ENCODE data around the gene ZNF282.

Gene ZNF282

DNA sequence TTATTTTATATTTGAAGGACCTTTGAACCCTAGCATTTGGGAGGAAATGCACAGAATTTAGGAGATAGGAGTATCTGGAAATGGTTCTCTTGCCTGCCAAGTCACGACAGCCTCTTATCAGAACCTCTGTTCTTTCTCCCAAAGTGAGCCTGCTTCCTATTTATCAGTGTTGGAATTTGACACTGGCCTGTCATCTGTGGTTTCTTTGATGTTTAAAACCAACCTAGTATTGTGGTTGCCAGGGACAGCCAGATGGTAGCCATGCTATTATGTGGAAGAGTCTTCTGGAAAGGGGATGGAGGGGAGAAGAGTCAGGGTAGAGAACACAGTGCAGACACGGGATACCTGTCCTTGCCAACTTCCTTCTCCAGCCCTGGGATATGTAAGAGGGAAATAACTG, 21.1 kb downstream of the ZNF282 start:
- no peak for ATAC-seq
- TF ChIP-seq ZFP30 (CRISPR knock-in tag; IDR thresholded peaks at IDR 0.05) (no peak), SNAI2 (CRISPR knock-in tag; IDR thresholded peaks at IDR 0.05) (no peak), ZNF70 (CRISPR knock-in tag; IDR thresholded peaks at IDR 0.05) (no peak), BACH2 (CRISPR knock-in tag; IDR thresholded peaks at IDR 0.05; ENCODE audit: borderline replicate concordance) (no peak), CSDC2 (CRISPR knock-in tag; IDR thresholded peaks at IDR 0.05) (no peak), ARNTL (CRISPR knock-in tag; IDR thresholded peaks at IDR 0.05; ENCODE audit: borderline replicate concordance, low read depth) (no peak), ISL1 (CRISPR knock-in tag; IDR thresholded peaks at IDR 0.05) (no peak)
- TF ChIP-seq, protein P1, sequence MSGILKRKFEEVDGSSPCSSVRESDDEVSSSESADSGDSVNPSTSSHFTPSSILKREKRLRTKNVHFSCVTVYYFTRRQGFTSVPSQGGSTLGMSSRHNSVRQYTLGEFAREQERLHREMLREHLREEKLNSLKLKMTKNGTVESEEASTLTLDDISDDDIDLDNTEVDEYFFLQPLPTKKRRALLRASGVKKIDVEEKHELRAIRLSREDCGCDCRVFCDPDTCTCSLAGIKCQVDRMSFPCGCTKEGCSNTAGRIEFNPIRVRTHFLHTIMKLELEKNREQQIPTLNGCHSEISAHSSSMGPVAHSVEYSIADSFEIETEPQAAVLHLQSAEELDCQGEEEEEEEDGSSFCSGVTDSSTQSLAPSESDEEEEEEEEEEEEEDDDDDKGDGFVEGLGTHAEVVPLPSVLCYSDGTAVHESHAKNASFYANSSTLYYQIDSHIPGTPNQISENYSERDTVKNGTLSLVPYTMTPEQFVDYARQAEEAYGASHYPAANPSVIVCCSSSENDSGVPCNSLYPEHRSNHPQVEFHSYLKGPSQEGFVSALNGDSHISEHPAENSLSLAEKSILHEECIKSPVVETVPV (CRISPR knock-in tag; IDR thresholded peaks at IDR 0.05) = no peak
- TF ChIP-seq, protein P2, sequence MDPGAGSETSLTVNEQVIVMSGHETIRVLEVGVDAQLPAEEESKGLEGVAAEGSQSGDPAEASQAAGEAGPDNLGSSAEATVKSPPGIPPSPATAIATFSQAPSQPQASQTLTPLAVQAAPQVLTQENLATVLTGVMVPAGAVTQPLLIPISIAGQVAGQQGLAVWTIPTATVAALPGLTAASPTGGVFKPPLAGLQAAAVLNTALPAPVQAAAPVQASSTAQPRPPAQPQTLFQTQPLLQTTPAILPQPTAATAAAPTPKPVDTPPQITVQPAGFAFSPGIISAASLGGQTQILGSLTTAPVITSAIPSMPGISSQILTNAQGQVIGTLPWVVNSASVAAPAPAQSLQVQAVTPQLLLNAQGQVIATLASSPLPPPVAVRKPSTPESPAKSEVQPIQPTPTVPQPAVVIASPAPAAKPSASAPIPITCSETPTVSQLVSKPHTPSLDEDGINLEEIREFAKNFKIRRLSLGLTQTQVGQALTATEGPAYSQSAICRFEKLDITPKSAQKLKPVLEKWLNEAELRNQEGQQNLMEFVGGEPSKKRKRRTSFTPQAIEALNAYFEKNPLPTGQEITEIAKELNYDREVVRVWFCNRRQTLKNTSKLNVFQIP (CRISPR knock-in tag; IDR thresholded peaks at IDR 0.05; ENCODE audit: borderline replicate concordance, low read depth) = no peak
- TF ChIP-seq, protein P3, sequence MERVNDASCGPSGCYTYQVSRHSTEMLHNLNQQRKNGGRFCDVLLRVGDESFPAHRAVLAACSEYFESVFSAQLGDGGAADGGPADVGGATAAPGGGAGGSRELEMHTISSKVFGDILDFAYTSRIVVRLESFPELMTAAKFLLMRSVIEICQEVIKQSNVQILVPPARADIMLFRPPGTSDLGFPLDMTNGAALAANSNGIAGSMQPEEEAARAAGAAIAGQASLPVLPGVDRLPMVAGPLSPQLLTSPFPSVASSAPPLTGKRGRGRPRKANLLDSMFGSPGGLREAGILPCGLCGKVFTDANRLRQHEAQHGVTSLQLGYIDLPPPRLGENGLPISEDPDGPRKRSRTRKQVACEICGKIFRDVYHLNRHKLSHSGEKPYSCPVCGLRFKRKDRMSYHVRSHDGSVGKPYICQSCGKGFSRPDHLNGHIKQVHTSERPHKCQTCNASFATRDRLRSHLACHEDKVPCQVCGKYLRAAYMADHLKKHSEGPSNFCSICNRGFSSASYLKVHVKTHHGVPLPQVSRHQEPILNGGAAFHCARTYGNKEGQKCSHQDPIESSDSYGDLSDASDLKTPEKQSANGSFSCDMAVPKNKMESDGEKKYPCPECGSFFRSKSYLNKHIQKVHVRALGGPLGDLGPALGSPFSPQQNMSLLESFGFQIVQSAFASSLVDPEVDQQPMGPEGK (CRISPR knock-in tag; IDR thresholded peaks at IDR 0.05; ENCODE audit: borderline replicate concordance) = no peak

DNA sequence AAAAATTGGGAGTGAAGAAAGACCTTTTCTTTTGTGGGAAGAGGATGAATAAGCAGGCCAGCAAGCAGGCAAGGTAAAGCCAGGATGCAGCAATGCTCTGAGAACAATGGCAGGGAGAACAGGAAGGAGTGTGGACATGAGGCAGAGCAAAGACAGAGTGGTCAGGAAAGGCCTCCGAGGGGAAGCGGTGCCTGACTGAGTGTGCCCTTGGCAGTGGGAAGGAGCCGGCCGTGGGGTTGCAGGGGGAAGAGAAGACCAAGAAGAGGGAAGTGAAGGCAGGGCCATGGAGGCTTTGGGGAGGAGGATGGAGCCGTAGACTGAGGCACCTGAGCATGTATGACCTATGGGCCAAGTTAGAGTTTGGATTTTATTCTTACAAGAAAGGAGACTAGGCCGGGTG, 22.2 kb downstream of the ZNF282 start:
- TF ChIP-seq ESRRG (CRISPR knock-in tag; IDR thresholded peaks at IDR 0.05) (no peak), ZNF8 (CRISPR knock-in tag; IDR thresholded peaks at IDR 0.05) (no peak), SNAI2 (CRISPR knock-in tag; IDR thresholded peaks at IDR 0.05) (no peak), GLIS3 (CRISPR knock-in tag; IDR thresholded peaks at IDR 0.05) (no peak), ZNF565 (CRISPR knock-in tag; conservative IDR thresholded peaks at IDR 0.05; ENCODE audit: low read depth) (no peak), ZNF70 (CRISPR knock-in tag; IDR thresholded peaks at IDR 0.05) (no peak), ARNTL (CRISPR knock-in tag; IDR thresholded peaks at IDR 0.05; ENCODE audit: borderline replicate concordance, low read depth) (no peak), RARB (CRISPR knock-in tag; IDR thresholded peaks at IDR 0.05) (no peak)
- TF ChIP-seq, protein P1 (CRISPR knock-in tag; IDR thresholded peaks at IDR 0.05) = no peak
- TF ChIP-seq, protein P2 (CRISPR knock-in tag; IDR thresholded peaks at IDR 0.05; ENCODE audit: borderline replicate concordance, low read depth) = no peak
- ATAC-seq = no peak

DNA sequence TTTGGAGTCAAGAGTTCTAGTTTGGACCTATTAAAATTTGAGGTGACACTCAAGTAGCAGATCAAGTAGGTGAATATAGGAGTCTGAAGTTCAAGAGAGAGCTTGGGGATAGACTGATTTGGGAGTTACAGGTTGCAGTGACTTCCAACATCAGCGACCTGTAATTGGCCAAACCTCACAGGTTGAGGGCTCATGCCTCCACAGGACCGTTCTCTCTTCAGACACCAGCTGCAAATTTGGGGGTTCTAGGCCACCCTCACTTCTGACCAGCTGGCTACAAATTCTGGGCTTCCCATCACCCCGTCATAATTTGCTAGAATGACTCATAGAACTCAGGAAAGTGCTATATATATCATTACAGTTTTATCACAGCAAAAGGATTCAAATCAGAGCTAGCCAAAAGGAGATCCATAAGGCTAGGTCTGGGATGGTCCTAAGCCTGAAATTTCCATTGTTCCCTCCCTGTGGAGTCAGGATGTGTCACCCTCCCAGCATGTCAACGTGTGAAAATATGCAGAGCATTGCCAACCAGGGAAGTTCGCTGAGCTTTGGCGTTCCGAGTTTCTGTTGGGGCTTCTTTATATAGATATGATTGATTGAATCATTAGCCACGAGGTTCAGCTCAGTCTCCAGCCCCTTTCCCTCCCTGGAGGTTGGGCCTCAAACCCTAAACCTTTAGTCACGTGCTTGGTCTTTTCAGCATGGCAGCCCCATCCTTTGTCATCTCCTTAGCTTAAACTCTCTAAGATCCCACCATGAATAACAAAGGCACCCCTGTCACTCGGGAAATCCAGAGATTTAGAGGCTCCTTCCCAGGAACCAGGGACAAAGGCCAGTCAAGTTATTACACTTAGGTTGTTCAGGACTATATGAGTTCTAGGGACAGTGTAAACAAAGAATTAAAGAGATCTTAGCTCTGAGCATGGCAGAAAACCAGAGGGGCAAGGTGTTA, 23.4 kb downstream of the ZNF282 start:
- ATAC-seq = no peak

More for the DNA sequence above, 23.4 kb downstream of the ZNF282 start:
- TF ChIP-seq BACH2 (CRISPR knock-in tag; IDR thresholded peaks at IDR 0.05; ENCODE audit: borderline replicate concordance) (no peak), OSR1 (CRISPR knock-in tag; IDR thresholded peaks at IDR 0.05) (no peak), ZFP30 (CRISPR knock-in tag; IDR thresholded peaks at IDR 0.05) (no peak), ZNF70 (CRISPR knock-in tag; IDR thresholded peaks at IDR 0.05) (no peak), PPARA (CRISPR knock-in tag; IDR thresholded peaks at IDR 0.05; ENCODE audit: borderline replicate concordance) (no peak), ZNF565 (CRISPR knock-in tag; conservative IDR thresholded peaks at IDR 0.05; ENCODE audit: low read depth) (no peak), ARNTL (CRISPR knock-in tag; IDR thresholded peaks at IDR 0.05; ENCODE audit: borderline replicate concordance, low read depth) (no peak), ZNF8 (CRISPR knock-in tag; IDR thresholded peaks at IDR 0.05) (no peak), ISL1 (CRISPR knock-in tag; IDR thresholded peaks at IDR 0.05) (no peak), RARB (CRISPR knock-in tag; IDR thresholded peaks at IDR 0.05) (no peak)
- TF ChIP-seq, protein P2 (CRISPR knock-in tag; IDR thresholded peaks at IDR 0.05; ENCODE audit: borderline replicate concordance, low read depth) = no peak
- TF ChIP-seq, protein P1 (CRISPR knock-in tag; IDR thresholded peaks at IDR 0.05) = no peak

All from SK-N-SH treated with all-trans-retinoic acid at 6 μM for 48 hours (cell line).